Suprapubic skin (tissue), 4 donors: ENCODE measurements around the gene EMC8. TPM values are rescaled to one million over a fixed set of nuclear protein-coding genes. Genes with fewer than 3 reads are reported as not detected.
"Not testable (repeated sequence)": the region's sequence is repeated elsewhere in the genome, so short reads cannot be mapped to it uniquely, and the experiment has no call there.

Experiments used
- DNase-seq, 2 donors: peaks; one replicate each; pipeline ENCODE4 v3.0.0-alpha.2; 2019; ENCODE audit warnings: low spot score in 2 of 2
- H3K27ac ChIP-seq: fragments of 200-600 bp; sonication (generic); one replicate; pipeline ENCODE4 v1.5.1; 2019
- H3K27me3 ChIP-seq: fragments of 200-600 bp; sonication (generic); one replicate; pipeline ENCODE4 v1.5.1; 2019
- H3K36me3 ChIP-seq: fragments of 200-600 bp; sonication (generic); one replicate; pipeline ENCODE4 v1.5.1; 2019
- H3K4me1 ChIP-seq: fragments of 200-600 bp; sonication (generic); one replicate; pipeline ENCODE4 v1.5.1; 2019
- H3K4me3 ChIP-seq: fragments of 200-600 bp; sonication (generic); one replicate; pipeline ENCODE4 v1.5.1; 2019; ENCODE audit warnings: mild to moderate bottlenecking
- H3K9me3 ChIP-seq: fragments of 200-600 bp; sonication (generic); one replicate; pipeline ENCODE4 v1.5.1; 2019
- EP300 ChIP-seq: sonication (generic); formaldehyde crosslinking; IDR thresholded peaks from one replicate; pipeline ENCODE4 v1.6.1; 2017; ENCODE audit warnings: antibody characterized with exemption
- POLR2A ChIP-seq, 2 donors: fragments of 450-650 bp; IDR thresholded peaks; one replicate each; pipeline ENCODE4 v1.6.1; 2017; ENCODE audit warnings: antibody characterized with exemption in 2 of 2, mild to moderate bottlenecking in 2 of 2, moderate library complexity in 2 of 2
- POLR2AphosphoS5 ChIP-seq, 3 donors: sonication (generic); formaldehyde crosslinking; IDR thresholded peaks; one replicate each; pipeline ENCODE4 v1.6.1; 2017; ENCODE audit warnings: antibody characterized with exemption in 3 of 3
- WGBS: methylation state at CpG from one replicate; pipeline ENCODE4 v1.1.5; 2018; 5-methylcytosine and 5-hydroxymethylcytosine counted together
- total RNA-seq, 4 donors: library from RNA; depleted of rRNA; stranded (reverse); fragments of >200 nt; gene quantifications; one replicate each; pipeline ENCODE4 v1.1.0, GENCODE V29; 2016
- TF ChIP-seq, protein P1 (sequence below), 2 donors: fragments of 200-600 bp in 1 of 2; fragments of 450-650 bp in 1 of 2; sonication (generic) in 1 of 2; IDR thresholded peaks; one replicate each; pipeline ENCODE4 v1.5.1; 2016 to 2019; ENCODE audit warnings: antibody characterized with exemption in 2 of 2, mild to moderate bottlenecking in 1 of 2, moderate library complexity in 1 of 2

EMC8 gene
- total RNA-seq, 4 donors from 2014 or later = 20.4 to 39.5 (median 23.9) TPM

DNA sequence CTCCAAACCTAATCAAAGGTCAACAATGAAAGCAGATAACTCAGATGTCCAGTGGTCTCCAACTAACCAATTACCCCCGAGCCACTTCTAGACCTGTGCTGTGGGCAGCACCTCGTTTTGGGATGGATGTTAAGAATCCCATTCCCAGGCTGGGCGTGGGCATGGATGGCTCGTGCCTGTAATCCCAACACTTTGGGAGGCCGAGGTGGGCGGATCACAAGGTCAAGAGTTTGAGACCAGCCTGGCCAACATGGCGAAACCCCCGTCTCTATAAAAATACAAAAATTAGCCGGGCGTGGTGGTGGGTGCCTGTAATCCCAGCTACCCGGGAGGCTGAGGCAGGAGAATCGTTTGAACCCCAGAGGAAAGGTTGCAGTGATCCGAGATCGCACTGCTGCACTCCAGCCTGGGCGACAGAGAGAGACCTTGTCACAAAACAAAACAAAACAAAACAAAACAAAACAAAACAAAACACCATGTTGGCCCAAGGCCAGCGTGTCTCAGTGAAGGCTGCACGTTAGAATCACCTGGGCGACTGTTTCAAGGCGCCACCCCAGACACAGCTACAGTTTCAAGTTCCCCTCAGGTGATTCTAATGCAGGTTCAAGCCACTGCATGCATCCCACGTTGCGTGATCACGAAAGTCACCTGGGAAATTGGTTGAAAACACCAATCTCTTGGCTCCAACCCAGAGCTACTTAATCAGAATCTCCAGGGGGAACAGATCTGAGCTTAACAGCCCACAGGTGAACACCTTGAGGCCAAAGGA, 21.4 kb upstream of the EMC8 start:
- DNase-seq = no peak
- Histone ChIP-seq H3K4me3 (no peak overlapping the region), H3K9me3 (no peaks in the 10 kb centered on the region), H3K36me3 (no peaks in the 10 kb centered on the region), H3K27ac (no peak overlapping the region), H3K4me1 (peaks cover 4% of the 10 kb centered on the region), H3K27me3 (peaks cover 21% of the 10 kb centered on the region)
- 61% methylated on average over 22 of the region's 22 CpGs for WGBS
- TF ChIP-seq, protein P1, sequence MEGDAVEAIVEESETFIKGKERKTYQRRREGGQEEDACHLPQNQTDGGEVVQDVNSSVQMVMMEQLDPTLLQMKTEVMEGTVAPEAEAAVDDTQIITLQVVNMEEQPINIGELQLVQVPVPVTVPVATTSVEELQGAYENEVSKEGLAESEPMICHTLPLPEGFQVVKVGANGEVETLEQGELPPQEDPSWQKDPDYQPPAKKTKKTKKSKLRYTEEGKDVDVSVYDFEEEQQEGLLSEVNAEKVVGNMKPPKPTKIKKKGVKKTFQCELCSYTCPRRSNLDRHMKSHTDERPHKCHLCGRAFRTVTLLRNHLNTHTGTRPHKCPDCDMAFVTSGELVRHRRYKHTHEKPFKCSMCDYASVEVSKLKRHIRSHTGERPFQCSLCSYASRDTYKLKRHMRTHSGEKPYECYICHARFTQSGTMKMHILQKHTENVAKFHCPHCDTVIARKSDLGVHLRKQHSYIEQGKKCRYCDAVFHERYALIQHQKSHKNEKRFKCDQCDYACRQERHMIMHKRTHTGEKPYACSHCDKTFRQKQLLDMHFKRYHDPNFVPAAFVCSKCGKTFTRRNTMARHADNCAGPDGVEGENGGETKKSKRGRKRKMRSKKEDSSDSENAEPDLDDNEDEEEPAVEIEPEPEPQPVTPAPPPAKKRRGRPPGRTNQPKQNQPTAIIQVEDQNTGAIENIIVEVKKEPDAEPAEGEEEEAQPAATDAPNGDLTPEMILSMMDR (IDR thresholded peaks at IDR 0.05) = no peak
- TF ChIP-seq POLR2AphosphoS5 (IDR thresholded peaks at IDR 0.05) = no peak
- TF ChIP-seq EP300 = no peak
- no peak for TF ChIP-seq POLR2A (IDR thresholded peaks at IDR 0.05)

DNA sequence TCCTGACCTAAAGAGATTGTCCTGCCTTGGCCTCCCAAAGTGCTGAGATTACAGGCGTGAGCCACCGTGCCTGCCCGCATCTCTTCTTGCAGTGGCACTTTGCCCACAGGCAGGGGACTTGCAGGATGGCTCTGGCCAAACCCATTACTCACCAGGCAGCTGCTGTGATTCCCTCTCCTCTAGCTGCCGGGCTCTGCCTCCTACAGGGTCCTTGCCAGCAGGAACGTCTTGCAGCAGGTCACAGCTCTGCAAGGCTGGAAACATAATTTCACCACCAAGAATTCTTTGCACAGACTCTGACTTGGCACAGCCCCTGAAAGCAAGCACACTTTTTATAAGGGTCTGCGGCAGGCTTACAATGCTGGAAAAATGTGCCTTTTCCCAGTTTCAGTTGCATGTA, 20.4 kb upstream of the EMC8 start:
- Histone ChIP-seq H3K4me1 (peaks cover 4% of the 10 kb centered on the region), H3K36me3 (no peaks in the 10 kb centered on the region), H3K9me3 (no peaks in the 10 kb centered on the region), H3K27ac (no peak overlapping the region), H3K4me3 (no peak overlapping the region), H3K27me3 (peaks cover 24% of the 10 kb centered on the region)
- WGBS = 26% methylated on average over 3 of the region's 6 CpGs
- TF ChIP-seq EP300 (no peak), POLR2AphosphoS5 (IDR thresholded peaks at IDR 0.05) (no peak), POLR2A (IDR thresholded peaks at IDR 0.05) (no peak)
- TF ChIP-seq, protein P1 (IDR thresholded peaks at IDR 0.05) = no peak
- no peak for DNase-seq

DNA sequence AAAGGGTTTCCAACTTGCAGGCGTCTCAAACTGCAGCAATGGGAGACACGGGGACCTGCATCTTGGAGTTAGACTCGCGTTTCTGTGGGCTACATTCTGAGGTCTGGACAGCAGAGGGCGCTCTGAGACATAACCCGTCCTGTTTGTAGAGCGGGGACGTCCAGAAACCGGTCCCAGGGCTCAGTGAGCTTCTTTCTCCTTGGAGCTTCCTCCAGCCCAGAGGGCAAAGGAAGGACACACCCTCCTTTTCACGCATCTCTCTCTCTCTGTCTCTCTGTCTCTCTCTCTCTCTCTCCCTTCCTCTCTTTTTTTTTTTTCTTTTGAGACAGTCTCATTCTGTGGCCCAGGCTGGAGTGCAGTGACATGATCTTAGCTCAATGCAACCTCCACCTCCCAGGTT, 19.9 kb upstream of the EMC8 start:
- DNase-seq = peak in 1 of 2 donors; percentile 85
- no peak overlapping the region for H3K27ac ChIP-seq
- no peaks in the 10 kb centered on the region for H3K36me3 ChIP-seq
- no peaks in the 10 kb centered on the region for H3K9me3 ChIP-seq
- H3K4me1 ChIP-seq = peaks cover 4% of the 10 kb centered on the region
- H3K4me3 ChIP-seq = no peak overlapping the region
- TF ChIP-seq POLR2A (IDR thresholded peaks at IDR 0.05) (no peak), EP300 (no peak), POLR2AphosphoS5 (IDR thresholded peaks at IDR 0.05) (no peak)
- TF ChIP-seq, protein P1 (IDR thresholded peaks at IDR 0.05) = peak; percentile 46 to 67
- 2% methylated on average over 10 of the region's 10 CpGs for WGBS
- H3K27me3 ChIP-seq = peaks cover 25% of the 10 kb centered on the region

DNA sequence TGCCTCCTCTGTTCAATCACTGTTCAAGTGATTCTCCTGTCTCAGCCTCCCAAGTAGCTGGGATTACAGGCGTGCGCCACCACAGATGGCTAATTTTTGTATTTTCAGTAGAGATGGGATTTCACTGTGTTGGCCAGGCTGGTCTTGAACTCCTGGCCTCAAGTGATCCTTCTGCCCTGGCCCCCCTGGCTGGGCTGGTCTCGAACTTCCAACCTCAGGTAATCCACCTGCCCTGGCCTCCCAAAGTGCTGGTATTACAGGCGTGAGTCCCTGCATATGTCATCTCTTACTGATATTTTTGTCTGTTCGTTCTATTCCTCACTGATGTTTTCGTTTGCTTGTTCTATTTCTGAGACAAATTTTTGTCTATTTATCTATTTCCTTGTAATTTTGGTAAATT, 17.9 kb upstream of the EMC8 start:
- H3K36me3 ChIP-seq, H3K27ac ChIP-seq, H3K9me3 ChIP-seq, H3K4me1 ChIP-seq, DNase-seq, H3K4me3 ChIP-seq: not testable (repeated sequence)
- H3K27me3 ChIP-seq = peaks cover 35% of the 10 kb centered on the region
- WGBS = 85% methylated on average over 6 of the region's 6 CpGs

DNA sequence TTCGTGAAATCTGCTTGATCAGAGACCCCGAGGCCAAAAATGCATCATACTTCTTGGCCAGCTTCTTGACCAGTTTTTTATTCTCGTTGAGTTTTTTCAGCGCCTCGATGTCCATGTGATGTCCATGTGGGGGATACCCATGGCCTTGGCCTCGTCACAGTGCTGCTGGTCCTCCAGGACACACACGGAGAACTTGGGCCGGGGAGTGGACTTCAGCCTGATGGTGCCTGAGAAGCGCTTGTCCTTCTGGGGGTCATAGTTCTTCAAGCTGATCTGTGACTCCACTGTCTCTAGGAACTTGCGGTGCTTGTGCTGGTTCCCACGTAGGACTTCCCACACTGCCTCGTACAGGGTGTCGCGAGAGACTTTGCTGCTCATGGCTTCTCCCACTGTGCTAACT, 16.8 kb upstream of the EMC8 start:
- Histone ChIP-seq H3K27ac (no peak overlapping the region), H3K27me3 (peaks cover 40% of the 10 kb centered on the region), H3K4me3 (no peak overlapping the region), H3K36me3 (no peaks in the 10 kb centered on the region), H3K4me1 (peaks cover 2% of the 10 kb centered on the region), H3K9me3 (no peaks in the 10 kb centered on the region)
- TF ChIP-seq EP300 (no peak), POLR2AphosphoS5 (IDR thresholded peaks at IDR 0.05) (no peak), POLR2A (IDR thresholded peaks at IDR 0.05) (no peak)
- TF ChIP-seq, protein P1 (IDR thresholded peaks at IDR 0.05) = no peak
- 84% methylated on average over 14 of the region's 14 CpGs for WGBS
- no peak for DNase-seq
